ENCODE measurements around the gene DGKK.

The DGKK gene

GRCh38 chrX:50470103-50471031 lies at the start of gene DGKK:
DGKK (minus strand) TSS chrX:50470825; CDS start chrX:50470678, 147 bp downstream.
- in situ Hi-C loops (cut with MboI; ENCODE audit: low sequenced_read_pairs, unreplicated experiment): no loop called here
- no peak for DNase-seq (ENCODE audit: low spot score)
- no peak for TF ChIP-seq CTCF (IDR thresholded peaks at IDR 0.05; ENCODE audit: borderline replicate concordance, control extremely low read depth, extremely low read depth, insufficient read depth, missing control alignments)

- in situ Hi-C loops (cut with MboI; ENCODE audit: low sequenced_read_pairs, unreplicated experiment): no loop called here
- TF ChIP-seq CTCF (IDR thresholded peaks at IDR 0.05; ENCODE audit: borderline replicate concordance, control extremely low read depth, extremely low read depth, insufficient read depth, missing control alignments): no peak
Observed at GRCh38 chrX:50514811-50515210, 44.2 kb upstream of the DGKK start.

GRCh38 chrX:50497114-50497513 lies 26.5 kb upstream of the DGKK start:
- no peak for DNase-seq (ENCODE audit: low spot score)
- no peak for TF ChIP-seq CTCF (IDR thresholded peaks at IDR 0.05; ENCODE audit: borderline replicate concordance, control extremely low read depth, extremely low read depth, insufficient read depth, missing control alignments)
- in situ Hi-C loops (cut with MboI; ENCODE audit: low sequenced_read_pairs, unreplicated experiment): no loop called here

More at GRCh38 chrX:50514811-50515210, 44.2 kb upstream of the DGKK start:
- no peak for DNase-seq (ENCODE audit: low spot score)

- no peak for DNase-seq (ENCODE audit: low spot score)
- in situ Hi-C loops (cut with MboI; ENCODE audit: low sequenced_read_pairs, unreplicated experiment): no loop called here
- TF ChIP-seq CTCF (IDR thresholded peaks at IDR 0.05; ENCODE audit: borderline replicate concordance, control extremely low read depth, extremely low read depth, insufficient read depth, missing control alignments): no peak
Observed at GRCh38 chrX:50495616-50496015, 25.0 kb upstream of the DGKK start.

- no peak for DNase-seq (ENCODE audit: low spot score)
- TF ChIP-seq CTCF (IDR thresholded peaks at IDR 0.05; ENCODE audit: borderline replicate concordance, control extremely low read depth, extremely low read depth, insufficient read depth, missing control alignments): no peak
- in situ Hi-C loops (cut with MboI; ENCODE audit: low sequenced_read_pairs, unreplicated experiment): no loop called here
Observed at GRCh38 chrX:50492720-50493119, 22.1 kb upstream of the DGKK start.

- no peak for DNase-seq (ENCODE audit: low spot score)
- in situ Hi-C loops (cut with MboI; ENCODE audit: low sequenced_read_pairs, unreplicated experiment): no loop called here
- no peak for TF ChIP-seq CTCF (IDR thresholded peaks at IDR 0.05; ENCODE audit: borderline replicate concordance, control extremely low read depth, extremely low read depth, insufficient read depth, missing control alignments)
Observed at GRCh38 chrX:50484662-50485061, 14.0 kb upstream of the DGKK start.

All from GM13976 (cell line).